ENCODE measurements around the gene CCL1.
"Not testable (repeated sequence)": the region's sequence is repeated elsewhere in the genome, so short reads cannot be mapped to it uniquely, and the experiment has no call there.

The CCL1 gene

DNA sequence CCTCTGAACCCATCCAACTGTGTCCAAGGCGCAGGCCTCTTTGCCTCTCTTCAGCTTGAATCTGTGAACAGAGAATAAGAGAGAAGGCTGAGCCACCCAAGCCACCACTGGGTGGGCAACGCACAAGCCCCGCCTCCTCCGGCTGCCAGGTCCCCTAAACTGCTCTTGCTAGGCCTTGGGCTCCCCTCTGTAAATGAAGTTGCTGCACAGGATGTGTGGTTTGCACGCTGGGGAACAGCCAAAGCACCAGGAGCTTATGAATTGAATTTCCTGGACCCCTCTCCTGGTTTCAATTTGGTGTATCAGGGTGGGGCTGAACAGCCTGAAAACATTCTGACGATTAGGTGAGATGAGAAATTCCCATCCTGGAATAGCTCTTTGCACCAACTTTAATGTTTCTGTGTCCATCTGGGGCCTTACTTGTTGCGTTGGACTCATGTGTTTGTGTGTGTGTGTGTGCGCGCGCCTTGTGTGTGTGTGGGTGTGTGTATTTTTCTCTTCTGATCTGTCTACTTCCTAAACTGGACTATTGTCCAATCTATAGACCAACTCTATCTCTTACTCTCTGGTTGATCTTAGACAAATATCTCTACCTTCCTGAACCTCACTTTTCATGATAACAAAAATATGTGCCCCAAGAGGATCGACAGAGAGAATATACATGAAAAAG is 2.3 kb downstream of the CCL1 start:
- DNase-seq (ENCODE audit: low spot score), result no peak

DNA sequence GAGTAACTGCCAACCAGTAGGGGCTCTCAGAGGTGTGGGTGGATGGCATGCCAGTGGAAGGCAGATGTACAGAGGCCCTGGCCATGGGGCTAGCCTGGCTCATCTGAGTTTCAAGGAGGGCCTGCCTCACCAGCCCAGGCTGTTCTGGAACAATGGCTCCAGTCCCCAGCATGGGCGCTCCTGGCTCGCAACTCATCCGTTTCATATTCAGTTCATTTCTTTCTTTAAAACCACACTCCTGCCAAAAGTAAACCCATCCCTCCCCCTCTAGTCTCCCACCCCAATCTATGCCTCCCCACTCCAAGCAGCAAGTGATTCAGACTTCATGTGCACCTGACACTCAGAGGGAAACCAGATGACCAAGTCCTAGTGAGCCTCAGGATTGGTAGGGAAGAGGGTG is 4.4 kb downstream of the CCL1 start:
- no peak for DNase-seq (ENCODE audit: low spot score)

DNA sequence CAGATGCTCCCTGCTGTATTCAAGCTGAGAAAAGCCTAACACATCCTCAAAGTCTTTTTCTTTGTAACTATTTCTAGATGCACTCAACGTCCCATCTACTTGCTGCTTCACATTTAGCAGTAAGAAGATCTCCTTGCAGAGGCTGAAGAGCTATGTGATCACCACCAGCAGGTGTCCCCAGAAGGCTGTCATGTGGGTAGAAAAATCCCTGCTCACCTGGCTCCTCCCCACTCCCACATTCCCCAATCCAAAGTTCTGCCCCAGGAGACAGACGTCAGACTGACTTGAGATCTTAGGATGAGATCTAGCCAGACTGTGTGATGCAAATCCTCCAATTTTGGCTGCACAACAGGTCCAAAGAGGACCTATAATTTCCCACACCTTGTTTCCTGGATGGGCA is 5.6 kb downstream of the CCL1 start:
- no peak for DNase-seq (ENCODE audit: low spot score)

DNA sequence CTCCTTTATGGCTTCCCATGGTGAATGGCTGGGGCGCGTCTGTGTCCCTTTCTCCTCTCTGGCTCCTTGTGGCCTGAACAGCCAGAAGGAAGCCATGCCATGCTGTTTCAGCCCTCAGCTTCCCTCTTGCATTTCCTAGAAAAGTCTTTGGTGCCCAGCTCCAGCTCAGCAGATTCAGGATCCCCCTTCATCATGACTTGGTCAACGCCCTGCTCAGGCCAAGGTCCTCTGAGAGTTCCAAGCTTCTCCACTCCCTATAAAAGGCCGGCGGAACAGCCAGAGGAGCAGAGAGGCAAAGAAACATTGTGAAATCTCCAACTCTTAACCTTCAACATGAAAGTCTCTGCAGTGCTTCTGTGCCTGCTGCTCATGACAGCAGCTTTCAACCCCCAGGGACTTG is 6.8 kb downstream of the CCL1 start, which contains the start of gene CCL13:
Gene CCL13 (plus strand): TSS at position 287 of the 400 bp plus-strand sequence. CDS start 47 bp downstream, at position 334.
- DNase-seq (ENCODE audit: low spot score), result no peak

DNA sequence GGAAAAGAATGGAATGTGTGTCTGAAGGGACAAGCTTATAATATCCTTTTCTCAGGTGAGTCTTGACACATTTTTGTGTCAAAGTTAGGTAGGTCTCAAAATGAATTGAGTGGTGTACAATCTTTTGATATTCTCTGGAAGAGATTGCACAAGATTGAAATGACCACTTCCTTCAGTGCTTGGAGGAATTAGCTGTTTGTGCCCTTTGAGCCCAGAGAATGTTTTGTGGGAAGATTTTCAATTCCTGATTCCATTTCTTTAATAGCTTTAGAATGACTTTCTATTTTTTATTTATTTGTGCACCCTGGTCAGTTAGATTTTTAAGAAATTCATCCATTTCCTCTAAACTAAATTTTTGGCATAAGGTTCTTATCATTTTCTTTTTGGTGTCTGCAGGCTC is 8.4 kb downstream of the CCL1 start:
- DNase-seq (ENCODE audit: low spot score), result no peak

DNA sequence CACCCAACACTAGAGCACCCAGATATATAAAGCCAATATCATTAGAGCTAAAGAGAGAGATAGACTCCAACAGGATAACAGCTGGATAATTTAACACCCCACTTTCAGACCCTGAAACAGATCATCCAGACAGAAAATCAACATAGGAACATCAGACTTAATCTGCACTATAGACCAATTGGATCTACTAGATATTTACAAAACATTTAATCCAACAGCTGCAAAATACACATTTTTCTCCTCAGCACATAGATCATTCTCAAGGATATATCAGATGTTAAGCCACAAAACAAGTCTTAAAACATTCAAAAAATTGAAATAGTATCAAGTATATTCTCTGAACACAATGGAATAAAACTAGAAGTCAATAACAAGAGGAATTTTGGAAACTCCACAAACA is 10.8 kb downstream of the CCL1 start:
- no peak for DNase-seq (ENCODE audit: low spot score)

DNA sequence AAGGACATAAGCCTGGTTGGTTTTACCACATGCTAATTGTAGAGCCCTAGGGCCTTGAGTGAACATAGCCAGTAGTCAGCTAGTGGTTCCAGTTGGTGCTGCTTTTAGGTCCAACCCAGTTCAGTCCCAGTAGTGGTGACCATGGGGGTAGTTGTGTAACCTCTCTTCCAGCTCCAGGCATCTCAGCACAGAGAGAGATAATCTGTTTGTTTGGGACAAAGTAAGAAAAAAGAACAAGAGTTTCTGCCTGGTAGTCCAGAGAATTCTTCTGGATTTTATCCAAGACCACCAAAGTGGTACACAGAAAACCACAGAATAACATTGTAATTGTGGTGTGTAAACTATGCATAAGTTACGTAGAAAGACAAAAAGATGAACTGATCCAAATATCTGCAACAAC is 11.9 kb downstream of the CCL1 start:
- no peak for DNase-seq (ENCODE audit: low spot score)

DNA sequence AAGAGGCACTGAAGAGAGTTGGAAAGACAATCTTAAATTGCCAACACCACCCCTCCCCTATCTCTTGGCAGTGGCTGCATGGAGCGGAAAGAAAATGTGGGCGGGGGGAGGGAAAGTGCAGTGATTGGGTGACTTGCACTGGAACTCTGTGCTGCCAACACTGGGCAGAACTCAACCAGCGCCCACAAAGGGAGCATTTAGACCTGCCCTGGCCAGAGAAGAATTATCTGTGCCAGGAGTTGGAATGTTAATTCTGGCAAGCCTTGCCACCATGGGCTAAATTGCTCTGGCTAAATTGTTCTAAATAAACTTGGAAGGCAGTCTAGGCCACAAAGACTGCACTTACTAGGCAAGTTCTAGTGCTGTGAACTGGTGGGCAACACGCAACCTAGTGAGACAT is 13.3 kb downstream of the CCL1 start:
- DNase-seq (ENCODE audit: low spot score), result no peak

DNA sequence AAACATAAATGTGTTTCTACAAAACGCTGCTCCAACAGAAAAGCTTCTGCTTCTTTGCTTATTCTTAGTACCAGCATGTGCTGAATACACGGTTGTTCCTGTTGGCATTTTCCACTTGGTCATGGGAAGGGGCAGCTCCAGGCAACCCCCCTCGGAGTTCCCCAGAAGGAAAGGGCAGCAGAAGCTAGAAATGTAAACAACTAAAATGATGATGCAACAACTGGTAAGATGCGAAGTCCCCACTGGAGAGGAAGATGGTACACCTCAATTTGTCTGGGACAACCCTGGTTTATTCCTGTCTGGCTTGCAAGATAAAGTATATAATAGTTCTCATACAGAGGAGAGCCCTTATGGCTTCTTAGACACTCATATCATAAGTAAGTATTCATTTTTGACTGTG is 16.0 kb downstream of the CCL1 start:
- DNase-seq (ENCODE audit: low spot score), result no peak

DNA sequence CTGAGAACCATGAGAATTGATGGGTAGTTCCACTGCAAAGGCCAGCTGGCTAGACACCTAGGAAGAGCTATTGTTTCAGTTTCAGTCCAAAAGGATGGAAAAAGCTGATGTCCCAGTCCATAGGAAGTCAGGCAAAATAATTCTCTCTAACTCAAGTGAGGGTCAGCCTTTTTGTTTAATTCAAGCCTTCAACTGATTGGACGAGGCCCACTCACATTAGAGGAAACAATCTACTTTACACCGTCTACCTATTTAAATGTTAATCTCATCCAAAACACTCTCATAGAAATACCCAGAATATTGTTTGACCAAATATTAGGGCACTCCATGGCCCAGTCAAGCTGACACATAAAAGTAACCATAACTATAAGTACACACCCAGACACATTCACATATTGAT is 21.1 kb downstream of the CCL1 start:
- DNase-seq (ENCODE audit: low spot score), result no peak

DNA sequence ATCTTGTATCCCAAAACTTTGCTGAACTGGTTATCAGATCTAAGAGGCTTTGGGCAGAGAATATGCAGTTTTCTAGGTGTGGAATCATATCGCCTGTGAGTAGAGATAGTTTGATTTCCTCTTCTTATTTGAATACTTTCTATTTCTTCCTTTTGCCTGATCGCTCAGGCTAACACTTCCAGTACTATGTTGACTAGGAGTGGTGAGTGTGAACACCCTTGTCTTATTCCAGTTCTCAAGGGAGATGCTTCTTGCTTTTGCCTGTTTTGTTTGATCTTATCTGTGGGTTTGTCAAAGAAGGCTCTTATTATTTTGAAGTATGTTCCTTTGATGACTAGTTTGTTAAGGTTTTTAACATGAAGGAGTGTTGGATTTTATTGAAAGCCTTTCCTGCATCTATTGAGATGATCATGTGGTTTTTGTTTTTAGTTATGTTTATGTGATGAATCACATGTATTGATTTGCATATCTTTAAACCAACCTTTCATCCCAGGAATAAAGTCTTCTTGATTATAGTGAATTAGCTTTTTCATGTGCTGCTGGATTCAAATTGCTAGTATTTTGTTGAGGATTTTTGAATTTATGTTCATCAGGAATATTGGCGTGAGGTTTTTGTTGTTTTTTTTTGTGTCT is 23.8 kb downstream of the CCL1 start:
- no peak for DNase-seq (ENCODE audit: low spot score)

DNA sequence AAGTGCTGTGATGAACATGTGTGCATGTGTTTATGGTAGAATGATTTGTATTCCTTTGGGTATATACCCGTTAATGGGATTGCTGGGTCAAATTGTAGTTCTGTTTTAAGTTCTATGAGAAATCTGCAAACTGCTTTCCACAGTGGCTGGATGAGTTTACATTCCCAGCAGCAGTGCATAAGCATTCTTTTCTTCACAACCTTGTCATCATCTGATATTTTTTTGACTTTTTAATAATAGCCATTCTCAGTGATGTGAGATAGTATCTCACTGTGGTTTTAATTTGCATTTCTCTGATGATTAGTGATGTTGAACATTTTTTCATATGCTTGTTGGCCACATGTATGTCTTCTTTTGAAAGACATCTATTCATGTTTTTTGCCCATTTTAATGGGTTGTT is 25.3 kb downstream of the CCL1 start:
- DNase-seq (ENCODE audit: low spot score), result no peak

DNA sequence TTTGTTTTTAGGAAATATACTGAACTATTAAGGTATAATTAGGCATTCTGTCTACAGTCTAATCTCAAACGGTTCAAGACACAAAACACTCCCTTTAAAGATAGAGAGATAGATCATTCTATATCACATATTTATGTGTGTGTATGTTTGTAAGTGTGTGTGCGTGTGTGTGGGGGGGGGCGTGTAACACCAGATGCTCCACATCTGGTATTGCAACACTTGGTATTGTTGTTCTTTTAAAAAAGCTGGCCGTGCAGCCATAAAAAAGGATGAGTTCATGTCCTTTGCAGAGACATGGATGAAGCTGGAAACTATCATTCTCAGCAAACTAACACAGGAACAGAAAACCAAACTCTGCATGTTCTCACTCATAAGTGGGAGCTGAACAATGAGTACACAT is 35.5 kb downstream of the CCL1 start:
- not testable (repeated sequence) for DNase-seq (ENCODE audit: low spot score)

DNA sequence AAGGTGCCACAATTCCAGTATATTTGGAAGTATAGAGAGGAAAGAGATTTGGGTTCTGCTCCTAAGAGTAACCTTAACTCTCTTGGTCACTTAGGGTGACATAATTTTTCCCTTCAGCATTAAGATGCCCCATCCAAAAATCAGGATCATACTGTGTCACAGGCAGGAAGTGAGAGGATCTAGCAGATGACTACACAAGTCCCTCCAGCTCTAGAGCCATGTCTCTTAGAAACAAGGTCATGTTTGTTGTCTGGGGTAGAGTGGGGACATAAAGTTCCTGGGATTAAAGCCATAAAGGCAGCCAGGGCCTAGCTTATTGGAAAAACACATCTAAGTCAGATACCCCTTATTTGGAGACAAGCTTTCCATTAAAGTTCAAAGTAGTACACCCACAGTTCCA is 41.1 kb downstream of the CCL1 start:
- no peak for DNase-seq (ENCODE audit: low spot score)

DNA sequence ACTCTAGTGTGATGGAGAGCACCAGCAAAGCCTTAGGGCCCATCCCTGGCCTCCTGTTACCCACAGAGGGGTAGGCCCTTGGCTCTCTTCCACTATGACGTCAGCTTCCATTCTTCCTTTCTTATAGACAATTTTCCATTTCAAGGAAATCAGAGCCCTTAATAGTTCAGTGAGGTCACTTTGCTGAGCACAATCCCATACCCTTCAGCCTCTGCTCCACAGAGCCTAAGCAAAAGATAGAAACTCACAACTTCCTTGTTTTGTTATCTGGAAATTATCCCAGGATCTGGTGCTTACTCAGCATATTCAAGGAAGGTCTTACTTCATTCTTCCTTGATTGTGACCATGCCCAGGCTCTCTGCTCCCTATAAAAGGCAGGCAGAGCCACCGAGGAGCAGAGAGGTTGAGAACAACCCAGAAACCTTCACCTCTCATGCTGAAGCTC is 44.0 kb downstream of the CCL1 start, which contains the start of gene CCL8:
Gene CCL8 (plus strand): TSS at position 397 of the 445 bp plus-strand sequence. CDS start 67 bp downstream, outside the sequence.
- peak; percentile 39 for DNase-seq (ENCODE audit: low spot score)

DNA sequence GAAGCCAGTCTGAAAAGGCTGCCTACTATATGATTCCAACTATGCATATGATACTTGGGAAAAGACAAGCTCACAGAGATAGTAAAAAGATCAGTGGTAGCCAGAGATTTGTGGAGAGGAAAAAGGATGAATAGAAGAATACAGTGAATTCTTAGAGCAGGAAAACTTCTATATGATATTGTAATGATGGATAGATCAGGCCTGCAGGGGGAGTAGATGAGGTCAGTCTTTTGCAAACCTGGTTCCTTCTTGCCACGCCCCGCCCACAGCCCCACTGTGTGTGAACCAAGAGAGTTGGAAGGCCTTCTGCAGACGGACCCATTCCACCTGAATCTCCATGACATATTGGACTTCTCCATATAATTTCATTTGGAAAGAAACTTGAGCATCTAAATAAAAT is 44.6 kb downstream of the CCL1 start:
- no peak for DNase-seq (ENCODE audit: low spot score)

DNA sequence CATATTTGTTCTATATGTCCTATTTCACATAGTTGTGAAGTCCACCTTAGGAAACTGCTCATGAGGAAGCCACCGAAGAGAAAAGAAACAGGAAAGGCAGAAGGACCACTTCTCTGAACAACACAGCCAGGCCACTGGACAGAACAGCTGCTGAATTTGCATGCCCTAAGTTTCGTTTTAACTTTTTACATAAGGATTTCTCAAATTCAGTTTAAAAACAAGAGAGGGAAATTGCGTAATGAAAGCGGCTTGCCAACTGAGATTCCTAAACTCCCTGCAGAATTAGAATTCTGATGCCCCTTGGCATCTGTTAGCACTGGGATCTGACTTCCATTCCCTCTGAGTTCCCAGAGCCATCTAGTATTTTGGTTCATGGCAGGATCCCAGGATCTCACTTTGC is 48.8 kb downstream of the CCL1 start:
- peak; percentile 18 for DNase-seq (ENCODE audit: low spot score)

DNA sequence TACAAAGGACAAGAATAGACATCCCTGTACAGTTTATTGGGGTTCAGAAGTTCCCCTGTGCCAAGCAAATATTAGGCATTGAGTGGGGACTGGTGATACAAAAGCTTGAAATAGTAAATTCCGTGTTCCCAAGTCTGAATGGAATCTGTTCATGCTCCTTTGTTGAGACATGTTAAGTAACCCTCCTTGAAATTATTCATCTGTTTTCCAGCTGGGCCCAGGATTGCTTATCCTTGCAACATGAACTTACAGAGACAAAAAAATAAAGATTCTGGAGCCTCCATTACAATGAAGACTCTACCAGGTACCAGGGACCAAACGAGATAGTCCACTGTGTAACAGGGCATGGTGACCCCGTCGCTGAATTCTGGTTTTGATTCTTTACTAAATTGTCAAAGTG is 49.9 kb downstream of the CCL1 start:
- DNase-seq (ENCODE audit: low spot score), result no peak

DNA sequence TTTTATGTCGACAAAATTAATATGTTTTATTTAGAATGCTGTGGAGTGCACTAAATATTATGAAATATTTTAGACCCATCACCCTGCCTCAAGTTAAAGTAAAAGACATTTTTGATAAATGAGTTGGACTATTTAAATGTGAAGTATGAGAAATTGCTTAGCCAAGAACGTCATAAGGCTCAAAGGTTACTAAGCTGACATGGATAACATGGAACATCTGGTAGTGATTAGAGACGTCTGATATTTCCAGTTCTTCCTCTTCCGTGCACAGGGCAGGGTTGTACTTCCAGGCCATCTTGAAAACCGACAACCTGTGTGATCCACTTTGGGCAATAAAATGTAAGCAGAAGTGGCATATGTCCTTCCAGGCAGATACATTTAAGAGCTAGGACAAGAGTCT is 51.0 kb downstream of the CCL1 start:
- DNase-seq (ENCODE audit: low spot score), result no peak

DNA sequence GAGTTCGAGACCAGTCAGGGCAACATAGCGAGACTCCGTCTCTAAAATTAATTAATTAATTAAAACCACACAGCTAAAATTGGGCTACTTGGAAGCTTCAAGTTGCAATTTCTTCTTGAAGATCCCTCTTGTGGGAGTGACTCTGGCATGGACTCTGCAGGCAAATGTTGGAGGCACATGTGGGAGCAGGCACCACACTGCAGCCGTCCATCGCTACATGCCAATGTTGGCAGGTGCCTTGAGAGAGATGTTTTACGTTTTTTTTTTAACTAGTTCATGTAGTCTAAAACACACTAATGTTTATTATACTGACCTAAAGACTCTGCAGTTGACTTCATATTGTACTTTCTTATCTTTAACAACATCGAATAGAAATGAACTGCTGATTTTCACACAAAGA is 51.7 kb downstream of the CCL1 start:
- DNase-seq (ENCODE audit: low spot score), result no peak

Data from pons (tissue), 1 donor.